Spleen (tissue), 11 donors: Measurements from ENCODE around the gene FARSA. TPM values are rescaled to one million over a fixed set of nuclear protein-coding genes. Genes with fewer than 3 reads are reported as not detected.
A peak's percentile ranks its signal among the peaks of the same experiment; 100 is the strongest.
"Not testable (repeated sequence)": the region's sequence is repeated elsewhere in the genome, so short reads cannot be mapped to it uniquely, and the experiment has no call there.

Source experiments
- DNase-seq: peaks from one replicate; pipeline ENCODE4 v3.0.0-alpha.2; 2020
- H3K27ac ChIP-seq, 8 donors: fragments of 200-600 bp; sonication (generic) in 7 of 8; 1 replicate in 4 of 8; 2 replicates in 4 of 8; pipeline versions ENCODE4 v1.5.0 to v1.8.0; 2016 to 2021; ENCODE audit warnings: inconsistent platforms in 4 of 8, mild to moderate bottlenecking in 4 of 8, moderate library complexity in 1 of 8
- H3K27me3 ChIP-seq, 7 donors: fragments of 200-600 bp; sonication (generic) in 6 of 7; replicated peaks in 1 of 7; 1 replicate in 4 of 7; 2 replicates in 3 of 7; pipeline versions ENCODE4 v1.5.0 to v1.8.0; 2016 to 2021; ENCODE audit warnings: inconsistent platforms in 3 of 7, mild to moderate bottlenecking in 1 of 7
- H3K36me3 ChIP-seq, 6 donors: fragments of 200-600 bp; sonication (generic) in 5 of 6; 1 replicate in 4 of 6; 2 replicates in 2 of 6; pipeline versions ENCODE4 v1.5.0 to v1.8.0; 2016 to 2021; ENCODE audit warnings: inconsistent platforms in 2 of 6
- H3K4me1 ChIP-seq, 6 donors: fragments of 200-600 bp; sonication (generic) in 5 of 6; 1 replicate in 3 of 6; 2 replicates in 3 of 6; pipeline versions ENCODE4 v1.5.0 to v1.8.0; 2016 to 2021; ENCODE audit warnings: inconsistent platforms in 3 of 6
- H3K4me3 ChIP-seq, 8 donors: fragments of 200-600 bp; sonication (generic) in 7 of 8; 1 replicate in 4 of 8; 2 replicates in 4 of 8; pipeline versions ENCODE4 v1.5.0 to v1.8.0; 2016 to 2021; ENCODE audit warnings: inconsistent platforms in 4 of 8, mild to moderate bottlenecking in 4 of 8, moderate library complexity in 2 of 8
- H3K9me3 ChIP-seq, 8 donors: fragments of 200-600 bp; sonication (generic) in 7 of 8; 1 replicate in 4 of 8; 2 replicates in 4 of 8; pipeline versions ENCODE4 v1.5.0 to v1.8.0; 2016 to 2021; ENCODE audit warnings: inconsistent platforms in 4 of 8
- POLR2A ChIP-seq, 3 donors: fragments of 450-650 bp; IDR thresholded peaks; one replicate each; pipeline ENCODE4 v1.5.1; 2017; ENCODE audit warnings: antibody characterized with exemption in 3 of 3, mild to moderate bottlenecking in 1 of 3
- POLR2AphosphoS5 ChIP-seq, 3 donors: sonication (generic); formaldehyde crosslinking; IDR thresholded peaks; one replicate each; pipeline ENCODE4 v1.5.1; 2017; ENCODE audit warnings: antibody characterized with exemption in 3 of 3
- WGBS, 5 donors: extraction: QIAGEN DNeasy Blood & Tissue Kit in 3 of 5; methylation state at CpG; one replicate each; pipeline versions ENCODE4 v1.1.5 to v1.1.7; 2013 to 2018; 5-methylcytosine and 5-hydroxymethylcytosine counted together
- intact Hi-C: fragments of 100-400 bp; cut with DNase I; formaldehyde crosslinking; loops from one replicate; pipeline ENCODE4 v1.15.0; 2023; ENCODE audit warnings: low total_unique reads
- polyA plus RNA-seq, 3 donors: library from polyadenylated mRNA; stranded (reverse); fragments of 200-250 nt; gene quantifications; one replicate each; pipeline ENCODE4 v1.2.1, GENCODE V29; 2013
- total RNA-seq, 7 donors: library from RNA; depleted of rRNA in 3 of 7; stranded (reverse); fragments of >200 nt in 3 of 7; fragmentation: NEBNext Ultra II Directional in 4 of 7; extraction: Animal tissue kit (Norgen Biotek cat#: 25700) in 4 of 7; gene quantifications; one replicate each; pipeline versions ENCODE4 v1.1.0 to v1.2.1, GENCODE V29; 2016 to 2021
- TF ChIP-seq, protein P1 (sequence below), 11 experiments: fragments of 200-600 bp in 7 of 11; fragments of 450-650 bp in 4 of 11; sonication (generic) in 4 of 11; IDR thresholded peaks in 8 of 11; conservative IDR thresholded peaks in 3 of 11; 1 replicate in 7 of 11; 2 replicates in 4 of 11; pipeline versions ENCODE4 v1.4.0 to v1.8.0; 2016 to 2021; ENCODE audit warnings: antibody characterized with exemption in 11 of 11, inconsistent platforms in 4 of 11, mild to moderate bottlenecking in 1 of 11
- donor health status: healthy with polysubstance abuse.
- donor health status: DM: no; HTN: no; CAD: no; lungs with moderate emphysema.
- donor health status: DM: no; HTN: no; CAD: no.
- donor health status: Bipolar disorder and iron deficiency.
- donor health status: healthy.
- donor health status: DM: no; HTN: no; CAD: no.
- donor health status: DM: yes; HTN: yes; CAD: no.

Gene FARSA
- total and polyA plus RNA-seq, 10 donors, result 25.1 to 55.4 (median 39.3) TPM

DNA sequence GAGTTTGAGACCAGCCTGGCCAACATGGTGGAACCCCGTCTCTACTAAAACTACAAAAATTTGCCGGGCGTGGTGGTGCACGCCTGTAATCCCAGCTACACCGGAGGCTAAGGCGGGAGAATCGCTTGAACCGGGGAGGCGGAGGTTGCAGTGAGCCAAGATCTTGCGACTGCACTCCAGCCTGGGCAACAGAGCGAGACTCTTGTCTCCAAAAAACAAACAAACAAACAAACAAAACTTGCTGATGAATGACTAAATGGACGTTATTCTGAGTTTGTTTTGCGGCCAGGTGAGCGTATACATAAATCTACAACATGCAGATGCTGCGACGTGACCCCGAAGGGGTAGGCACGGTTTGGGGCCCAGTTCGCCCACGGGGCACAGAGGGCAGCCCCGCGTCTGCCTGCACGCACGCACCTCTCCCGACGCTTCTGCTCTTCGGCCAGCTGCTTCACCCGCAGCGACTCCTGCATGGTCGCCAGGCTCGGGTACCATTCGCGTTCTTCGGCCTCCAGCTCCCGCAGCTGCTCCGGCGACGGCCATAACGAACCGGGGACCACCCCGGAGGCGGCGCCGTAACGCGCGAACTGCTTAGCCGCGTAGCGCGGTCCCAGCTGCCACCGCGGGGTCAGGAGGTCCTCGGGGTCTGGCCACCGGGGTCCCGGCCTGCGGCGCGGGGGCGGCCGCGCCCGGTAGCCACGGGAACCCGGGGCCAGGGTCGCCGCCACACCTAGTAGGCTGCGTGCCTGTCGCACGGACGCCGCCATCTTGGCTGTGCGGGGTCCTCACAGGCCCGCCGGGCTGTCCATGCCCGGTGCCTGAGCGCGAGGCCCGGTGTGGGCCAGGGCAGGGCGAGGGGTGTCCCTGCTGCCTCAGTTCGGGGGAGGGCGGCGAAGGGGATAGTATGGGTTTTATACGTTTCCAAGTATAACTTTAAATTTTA lies 23.2 kb upstream of the FARSA start, which contains the start of gene GADD45GIP1:
GADD45GIP1 (minus strand) TSS at position 778 of the 943 bp plus-strand sequence; CDS start at position 767, 11 bp downstream.
- no peaks in the 10 kb centered on the region for H3K27me3 ChIP-seq
- intact Hi-C loops, result no loop called here
- peak; percentile 96 for DNase-seq
- H3K4me1 ChIP-seq, result peaks cover 36 to 63% (median 51%) of the 10 kb centered on the region in 6 donors
- TF ChIP-seq, protein P1, sequence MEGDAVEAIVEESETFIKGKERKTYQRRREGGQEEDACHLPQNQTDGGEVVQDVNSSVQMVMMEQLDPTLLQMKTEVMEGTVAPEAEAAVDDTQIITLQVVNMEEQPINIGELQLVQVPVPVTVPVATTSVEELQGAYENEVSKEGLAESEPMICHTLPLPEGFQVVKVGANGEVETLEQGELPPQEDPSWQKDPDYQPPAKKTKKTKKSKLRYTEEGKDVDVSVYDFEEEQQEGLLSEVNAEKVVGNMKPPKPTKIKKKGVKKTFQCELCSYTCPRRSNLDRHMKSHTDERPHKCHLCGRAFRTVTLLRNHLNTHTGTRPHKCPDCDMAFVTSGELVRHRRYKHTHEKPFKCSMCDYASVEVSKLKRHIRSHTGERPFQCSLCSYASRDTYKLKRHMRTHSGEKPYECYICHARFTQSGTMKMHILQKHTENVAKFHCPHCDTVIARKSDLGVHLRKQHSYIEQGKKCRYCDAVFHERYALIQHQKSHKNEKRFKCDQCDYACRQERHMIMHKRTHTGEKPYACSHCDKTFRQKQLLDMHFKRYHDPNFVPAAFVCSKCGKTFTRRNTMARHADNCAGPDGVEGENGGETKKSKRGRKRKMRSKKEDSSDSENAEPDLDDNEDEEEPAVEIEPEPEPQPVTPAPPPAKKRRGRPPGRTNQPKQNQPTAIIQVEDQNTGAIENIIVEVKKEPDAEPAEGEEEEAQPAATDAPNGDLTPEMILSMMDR (IDR thresholded peaks at IDR 0.05 in 8 of 11, conservative IDR thresholded peaks at IDR 0.05 in 3 of 11), result peak in 1 of 11 experiments; percentile 16
- TF ChIP-seq POLR2A (IDR thresholded peaks at IDR 0.05) (peak in 2 of 3 donors; percentile 38 to 56), POLR2AphosphoS5 (IDR thresholded peaks at IDR 0.05) (peak; percentile 92 to 93 (median 93))
- peak within 1 kb of the TSS; percentile 76 to 94 (median 92) for H3K27ac ChIP-seq
- H3K4me3 ChIP-seq, result peak within 1 kb of the TSS; percentile 79 to 99 (median 93)
- peaks cover 0 to 40% (median 26%) of the 10 kb centered on the region in 6 donors for H3K36me3 ChIP-seq
- 5 to 12% (median 5%) methylated on average over 33 to 84 of the region's 84 CpGs for WGBS, 5 donors
- no peaks in the 10 kb centered on the region for H3K9me3 ChIP-seq

DNA sequence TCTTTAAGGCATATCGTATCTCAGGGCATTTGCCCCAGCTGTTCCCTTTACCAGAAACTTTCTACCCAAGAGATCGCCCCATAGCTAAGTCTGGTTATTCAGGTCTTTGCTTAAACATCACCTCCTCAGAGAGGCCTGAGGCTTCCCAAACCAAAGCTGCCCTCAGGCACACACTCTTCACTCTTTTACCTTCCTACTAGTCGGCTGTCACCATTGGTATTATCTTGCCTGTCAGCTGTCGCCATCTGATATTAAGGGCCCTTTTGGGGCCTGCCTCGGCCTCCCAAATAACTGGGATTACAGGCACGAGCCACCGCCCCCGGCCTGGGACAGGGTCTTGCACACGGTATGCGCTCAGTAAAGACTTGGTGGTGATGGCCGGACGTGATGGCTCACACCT lies 22.5 kb upstream of the FARSA start:
- intact Hi-C loops, result no loop called here
- H3K36me3 ChIP-seq, result peaks cover 0 to 47% (median 34%) of the 10 kb centered on the region in 6 donors
- H3K9me3 ChIP-seq, result no peaks in the 10 kb centered on the region
- 53 to 73% (median 66%) methylated on average over 12 of the region's 12 CpGs for WGBS, 5 donors
- H3K4me3 ChIP-seq, result peak overlapping the region; percentile 79 to 99 (median 93)
- no peak for DNase-seq
- no peaks in the 10 kb centered on the region for H3K27me3 ChIP-seq
- H3K27ac ChIP-seq, result peak overlapping the region in 6 of 8 donors; percentile 89 to 94 (median 92)
- peaks cover 36 to 66% (median 51%) of the 10 kb centered on the region in 6 donors for H3K4me1 ChIP-seq
- TF ChIP-seq POLR2AphosphoS5 (IDR thresholded peaks at IDR 0.05) (no peak), POLR2A (IDR thresholded peaks at IDR 0.05) (no peak)
- TF ChIP-seq, protein P1 (IDR thresholded peaks at IDR 0.05 in 8 of 11, conservative IDR thresholded peaks at IDR 0.05 in 3 of 11), result no peak

DNA sequence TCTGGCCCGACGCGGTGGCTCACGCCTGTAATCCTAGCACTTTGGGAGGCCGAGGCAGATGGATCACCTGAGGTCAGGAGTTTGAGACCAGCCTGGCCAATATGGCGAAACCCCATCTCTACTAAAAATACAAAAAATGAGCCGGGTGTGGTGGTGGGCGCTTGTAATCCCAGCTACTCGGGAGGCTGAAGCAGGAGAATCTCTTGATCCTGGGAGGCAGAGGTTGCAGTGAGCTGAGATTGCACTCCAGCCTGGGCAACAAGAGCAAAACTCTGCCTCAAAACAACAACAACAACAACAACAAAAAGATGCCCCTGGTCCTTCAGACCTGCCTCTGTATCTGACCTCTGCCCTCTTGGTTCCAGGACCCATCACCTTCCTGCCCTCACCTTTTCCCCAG lies 22.1 kb upstream of the FARSA start:
- Histone ChIP-seq H3K36me3 (peaks cover 0 to 51% (median 38%) of the 10 kb centered on the region in 6 donors), H3K4me1 (peaks cover 36 to 66% (median 51%) of the 10 kb centered on the region in 6 donors), H3K4me3 (peak overlapping the region in 6 of 8 donors; percentile 87 to 99 (median 96)), H3K27ac (peak overlapping the region in 5 of 8 donors; percentile 89 to 93 (median 92))
- DNase-seq, H3K27me3 ChIP-seq, intact Hi-C loops, H3K9me3 ChIP-seq: not testable (repeated sequence)
- 83 to 86% (median 85%) methylated on average over 9 of the region's 9 CpGs for WGBS, 5 donors

DNA sequence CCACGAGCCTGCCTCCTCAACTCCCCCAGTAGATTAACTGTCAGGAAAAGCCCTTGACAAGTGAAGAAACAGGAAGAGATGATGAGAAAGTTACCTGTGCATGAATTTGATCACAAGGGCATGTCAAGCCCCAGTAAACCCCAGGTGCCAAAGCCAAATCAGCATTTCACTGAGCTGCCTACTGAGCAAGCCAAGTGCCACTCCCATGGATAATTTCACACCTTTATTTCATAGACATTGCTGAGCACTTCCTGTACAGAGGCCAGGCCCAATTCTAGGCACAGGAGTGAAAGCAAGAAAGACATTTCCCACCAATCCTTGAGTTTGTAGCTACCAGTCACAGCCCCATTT lies 21.1 kb upstream of the FARSA start:
- Histone ChIP-seq H3K36me3 (peaks cover 0 to 61% (median 48%) of the 10 kb centered on the region in 6 donors), H3K27ac (peak overlapping the region in 6 of 8 donors; percentile 43 to 93 (median 68)), H3K4me3 (no peak overlapping the region), H3K4me1 (peaks cover 36 to 74% (median 54%) of the 10 kb centered on the region in 6 donors), H3K27me3 (no peaks in the 10 kb centered on the region), H3K9me3 (no peaks in the 10 kb centered on the region)
- TF ChIP-seq POLR2A (IDR thresholded peaks at IDR 0.05), result no peak
- TF ChIP-seq, protein P1 (IDR thresholded peaks at IDR 0.05 in 8 of 11, conservative IDR thresholded peaks at IDR 0.05 in 3 of 11), result no peak
- no peak for TF ChIP-seq POLR2AphosphoS5 (IDR thresholded peaks at IDR 0.05)
- 16 to 42% (median 29%) methylated on average over 1 of the region's 1 CpG for WGBS, 5 donors
- DNase-seq, result no peak
- intact Hi-C loops, result no loop called here
